H9 (cell line): ENCODE data around the gene PIAS2. TPM values are rescaled to one million over a fixed set of nuclear protein-coding genes. Genes with fewer than 3 reads are reported as not detected.

ENCODE experiments used
- DNase-seq: peaks from one replicate; pipeline ENCODE4 v3.0.0-alpha.2; 2017
- H2AFZ ChIP-seq: one replicate; pipeline ENCODE4 v1.6.1; 2013; ENCODE audit warnings: mild to moderate bottlenecking, low read length, control low read depth, moderate library complexity
- H2AK5ac ChIP-seq: 2 replicates; pipeline ENCODE4 v1.6.1; 2013; ENCODE audit warnings: low read length, control low read depth, mixed read lengths; ENCODE audit not compliant: insufficient read length
- H2BK120ac ChIP-seq: one replicate; pipeline ENCODE4 v1.6.1; 2013; ENCODE audit warnings: low read depth, mild to moderate bottlenecking, low read length, control low read depth, inconsistent platforms; ENCODE audit not compliant: poor library complexity, severe bottlenecking
- H2BK12ac ChIP-seq: 2 replicates; pipeline ENCODE4 v1.6.1; 2013; ENCODE audit warnings: low read length, control low read depth, mixed read lengths, low read depth; ENCODE audit not compliant: insufficient read length
- H2BK15ac ChIP-seq: 2 replicates; pipeline ENCODE4 v1.6.1; 2013; ENCODE audit warnings: low read depth, low read length, control low read depth
- H2BK20ac ChIP-seq: one replicate; pipeline ENCODE4 v1.6.1; 2013; ENCODE audit warnings: low read depth, mild to moderate bottlenecking, low read length, control low read depth, inconsistent platforms; ENCODE audit not compliant: poor library complexity, severe bottlenecking
- H2BK5ac ChIP-seq: 2 replicates; pipeline ENCODE4 v1.6.1; 2013; ENCODE audit warnings: low read length, control low read depth, mixed read lengths; ENCODE audit not compliant: insufficient read length
- H3K14ac ChIP-seq: 2 replicates; pipeline ENCODE4 v1.6.1; 2013; ENCODE audit warnings: low read length, control low read depth; ENCODE audit not compliant: insufficient read depth
- H3K18ac ChIP-seq: 2 replicates; pipeline ENCODE4 v1.6.1; 2013; ENCODE audit warnings: low read depth, mild to moderate bottlenecking, mixed read lengths, low read length, control low read depth; ENCODE audit not compliant: insufficient read length
- H3K23ac ChIP-seq: 2 replicates; pipeline ENCODE4 v1.6.1; 2013; ENCODE audit warnings: low read length, control low read depth, mixed read lengths, low read depth; ENCODE audit not compliant: insufficient read length
- H3K23me2 ChIP-seq: 2 replicates; pipeline ENCODE4 v1.6.1; 2013; ENCODE audit warnings: low read depth, mild to moderate bottlenecking, mixed read lengths, low read length, control low read depth; ENCODE audit not compliant: insufficient read length, poor library complexity, severe bottlenecking
- H3K27ac ChIP-seq: 2 replicates; pipeline ENCODE4 v1.5.1; 2013; ENCODE audit warnings: low read length, control low read depth, mixed read lengths, low read depth; ENCODE audit not compliant: insufficient read length
- H3K27me3 ChIP-seq: 2 replicates; pipeline ENCODE4 v1.6.1; 2013; ENCODE audit warnings: low read length, control low read depth, inconsistent platforms; ENCODE audit not compliant: insufficient read depth
- H3K4ac ChIP-seq: 2 replicates; pipeline ENCODE4 v1.6.1; 2013; ENCODE audit warnings: low read depth, mild to moderate bottlenecking, control low read depth, inconsistent platforms, low read length, moderate library complexity
- H3K4me1 ChIP-seq: 2 replicates; pipeline ENCODE4 v1.6.1; 2013; ENCODE audit warnings: low read length, control low read depth, inconsistent platforms; ENCODE audit not compliant: insufficient read depth
- H3K4me2 ChIP-seq: 2 replicates; pipeline ENCODE4 v1.6.1; 2013; ENCODE audit warnings: low read length, control low read depth, mixed read lengths; ENCODE audit not compliant: insufficient read length, insufficient read depth
- H3K56ac ChIP-seq: 2 replicates; pipeline ENCODE4 v1.6.1; 2013; ENCODE audit warnings: low read depth, mild to moderate bottlenecking, mixed read lengths, low read length, control low read depth; ENCODE audit not compliant: insufficient read length
- H3K79me1 ChIP-seq: 2 replicates; pipeline ENCODE4 v1.6.1; 2013; ENCODE audit warnings: low read depth, mild to moderate bottlenecking, moderate library complexity, low read length, control low read depth, inconsistent platforms; ENCODE audit not compliant: insufficient read depth, poor library complexity, severe bottlenecking
- H3K79me2 ChIP-seq: 2 replicates; pipeline ENCODE4 v1.6.1; 2013; ENCODE audit warnings: low read length, control low read depth, inconsistent platforms; ENCODE audit not compliant: insufficient read depth
- H3K9ac ChIP-seq: 2 replicates; pipeline ENCODE4 v1.6.1; 2013; ENCODE audit warnings: low read length, control low read depth, mixed read lengths; ENCODE audit not compliant: insufficient read length; ENCODE audit errors: extremely low read depth
- H3K9me3 ChIP-seq: one replicate; pipeline ENCODE4 v1.6.1; 2013; ENCODE audit warnings: low read depth, low read length, inconsistent platforms; ENCODE audit not compliant: control insufficient read depth
- H3T11ph ChIP-seq: one replicate; pipeline ENCODE4 v1.6.1; 2013; ENCODE audit warnings: mild to moderate bottlenecking, low read length, control low read depth, inconsistent platforms
- H4K20me1 ChIP-seq: one replicate; pipeline ENCODE4 v1.6.1; 2013; ENCODE audit not compliant: control insufficient read depth, insufficient read length, insufficient read depth
- H4K5ac ChIP-seq: 2 replicates; pipeline ENCODE4 v1.6.1; 2013; ENCODE audit warnings: low read depth, mild to moderate bottlenecking, mixed read lengths, low read length, control low read depth; ENCODE audit not compliant: insufficient read length
- H4K8ac ChIP-seq: replicated peaks from 2 replicates; pipeline ENCODE4 v1.6.1; 2013; ENCODE audit warnings: low read length, control low read depth, mixed read lengths, low read depth; ENCODE audit not compliant: insufficient read length
- H4K91ac ChIP-seq: 2 replicates; pipeline ENCODE4 v1.6.1; 2013; ENCODE audit warnings: low read depth, mild to moderate bottlenecking, moderate library complexity, mixed read lengths, low read length, control low read depth; ENCODE audit not compliant: insufficient read length
- H3K27ac Mint-ChIP-seq, 3 experiments: 2 replicates in 2 of 3; 3 replicates in 1 of 3; pipeline ENCODE4 v1.8.0; 2020 to 2021; ENCODE audit warnings: mixed read lengths in 3 of 3, mild to moderate bottlenecking in 1 of 3, moderate library complexity in 1 of 3
- H3K27me3 Mint-ChIP-seq: 2 replicates; pipeline ENCODE4 v1.8.0; 2021; ENCODE audit warnings: low read depth, mild to moderate bottlenecking, moderate library complexity, mixed read lengths
- H3K36me3 Mint-ChIP-seq, 3 experiments: 2 replicates in 2 of 3; 3 replicates in 1 of 3; pipeline ENCODE4 v1.8.0; 2020 to 2021; ENCODE audit warnings: low read depth in 3 of 3, mixed read lengths in 3 of 3; ENCODE audit not compliant: insufficient read depth in 1 of 3
- H3K4me1 Mint-ChIP-seq, 2 experiments: 2 replicates each; pipeline ENCODE4 v1.8.0; 2020; ENCODE audit warnings: mixed read lengths in 2 of 2
- H3K4me3 Mint-ChIP-seq, 2 experiments: 2 replicates in 1 of 2; 3 replicates in 1 of 2; pipeline ENCODE4 v1.8.0; 2020 to 2021; ENCODE audit warnings: mild to moderate bottlenecking in 2 of 2, mixed read lengths in 2 of 2, moderate library complexity in 1 of 2
- H3K9me3 Mint-ChIP-seq, 2 experiments: 2 replicates in 1 of 2; 3 replicates in 1 of 2; pipeline ENCODE4 v1.8.0; 2020; ENCODE audit warnings: mild to moderate bottlenecking in 2 of 2, mixed read lengths in 2 of 2, moderate library complexity in 1 of 2
- WGBS: extraction: QIAGEN DNeasy Blood & Tissue Kit; methylation state at CpG from one replicate; pipeline ENCODE4 v1.1.7; 2013; ENCODE audit warnings: missing lambda C conversion rate, low lambda C conversion rate, mixed read lengths; ENCODE audit not compliant: insufficient read length; ENCODE audit errors: extremely low coverage; 5-methylcytosine and 5-hydroxymethylcytosine counted together
- total RNA-seq: library from RNA; stranded (reverse); gene quantifications from 2 replicates; pipeline ENCODE4 v1.2.1, GENCODE V29; 2021
- TF ChIP-seq, protein P1 (sequence below): fragments of 200-600 bp; sonication (generic); conservative IDR thresholded peaks from 3 replicates; pipeline ENCODE4 v1.8.0; 2021; ENCODE audit warnings: antibody characterized with exemption, mild to moderate bottlenecking

The PIAS2 gene
- total RNA-seq, 1 experiment from 2014 or later = 58.4 TPM

DNA sequence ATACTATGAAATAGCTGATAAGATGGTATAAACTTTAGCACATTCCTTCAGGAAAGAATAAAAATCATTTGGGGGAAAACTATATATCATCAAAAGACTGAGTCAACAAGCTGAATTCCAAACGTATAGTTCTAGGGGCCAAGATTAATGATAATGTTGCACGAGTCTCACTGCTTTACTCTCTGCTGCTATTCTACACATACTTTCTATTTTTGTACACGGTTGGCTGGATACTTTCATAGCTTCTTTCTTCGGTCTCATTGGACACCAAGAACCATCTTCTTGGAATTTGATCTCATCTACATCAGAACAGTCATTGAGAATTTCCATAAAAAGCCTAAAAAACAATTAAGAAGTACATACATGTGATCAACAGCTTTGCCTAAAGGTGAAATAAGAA, 87.8 kb downstream of the PIAS2 start:
- no peaks in the 10 kb centered on the region for H3K9me3 ChIP-seq
- H3K23ac ChIP-seq = no peak overlapping the region
- H2BK120ac ChIP-seq = no peak overlapping the region
- no peak overlapping the region for H4K5ac ChIP-seq
- no peak overlapping the region for H3K27ac ChIP-seq
- H2AFZ ChIP-seq = no peak overlapping the region
- Mint-ChIP-seq H3K4me3 (no peak overlapping the region), H3K4me1 (no peaks in the 10 kb centered on the region), H3K36me3 (peaks cover 8 to 45% (median 42%) of the 10 kb centered on the region in 3 experiments), H3K27me3 (no peaks in the 10 kb centered on the region), H3K9me3 (no peaks in the 10 kb centered on the region), H3K27ac (no peak overlapping the region)
- no peak overlapping the region for H3T11ph ChIP-seq
- H2BK20ac ChIP-seq = no peak overlapping the region
- H3K14ac ChIP-seq = no peak overlapping the region
- H4K8ac ChIP-seq = no peak overlapping the region
- H2AK5ac ChIP-seq = no peak overlapping the region
- H3K18ac ChIP-seq = no peak overlapping the region
- H4K20me1 ChIP-seq = no peaks in the 10 kb centered on the region
- H3K4me2 ChIP-seq = no peak overlapping the region
- TF ChIP-seq, protein P1, sequence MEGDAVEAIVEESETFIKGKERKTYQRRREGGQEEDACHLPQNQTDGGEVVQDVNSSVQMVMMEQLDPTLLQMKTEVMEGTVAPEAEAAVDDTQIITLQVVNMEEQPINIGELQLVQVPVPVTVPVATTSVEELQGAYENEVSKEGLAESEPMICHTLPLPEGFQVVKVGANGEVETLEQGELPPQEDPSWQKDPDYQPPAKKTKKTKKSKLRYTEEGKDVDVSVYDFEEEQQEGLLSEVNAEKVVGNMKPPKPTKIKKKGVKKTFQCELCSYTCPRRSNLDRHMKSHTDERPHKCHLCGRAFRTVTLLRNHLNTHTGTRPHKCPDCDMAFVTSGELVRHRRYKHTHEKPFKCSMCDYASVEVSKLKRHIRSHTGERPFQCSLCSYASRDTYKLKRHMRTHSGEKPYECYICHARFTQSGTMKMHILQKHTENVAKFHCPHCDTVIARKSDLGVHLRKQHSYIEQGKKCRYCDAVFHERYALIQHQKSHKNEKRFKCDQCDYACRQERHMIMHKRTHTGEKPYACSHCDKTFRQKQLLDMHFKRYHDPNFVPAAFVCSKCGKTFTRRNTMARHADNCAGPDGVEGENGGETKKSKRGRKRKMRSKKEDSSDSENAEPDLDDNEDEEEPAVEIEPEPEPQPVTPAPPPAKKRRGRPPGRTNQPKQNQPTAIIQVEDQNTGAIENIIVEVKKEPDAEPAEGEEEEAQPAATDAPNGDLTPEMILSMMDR = no peak
- H3K23me2 ChIP-seq = no peaks in the 10 kb centered on the region
- H2BK15ac ChIP-seq = no peak overlapping the region
- no peaks in the 10 kb centered on the region for H3K27me3 ChIP-seq
- H3K79me2 ChIP-seq = no peaks in the 10 kb centered on the region
- no CpG with 5 or more reads among the region's 4 CpGs for WGBS
- no peak overlapping the region for H4K91ac ChIP-seq
- no peaks in the 10 kb centered on the region for H3K79me1 ChIP-seq
- H3K9ac ChIP-seq = no peak overlapping the region
- no peaks in the 10 kb centered on the region for H3K4me1 ChIP-seq
- DNase-seq = no peak
- no peak overlapping the region for H3K56ac ChIP-seq
- H3K4ac ChIP-seq = no peak overlapping the region
- no peak overlapping the region for H2BK5ac ChIP-seq
- no peak overlapping the region for H2BK12ac ChIP-seq
